CD4-positive, alpha-beta T cell treated with Interleukin-12 subunit alpha and Interleukin-12 subunit beta, for 1 hour (primary cell): Measurements from ENCODE around the gene PTPN2.

Experiments
- DNase-seq: peaks from one replicate; pipeline ENCODE4 v3.0.0-alpha.2; 2020

Gene PTPN2

DNA sequence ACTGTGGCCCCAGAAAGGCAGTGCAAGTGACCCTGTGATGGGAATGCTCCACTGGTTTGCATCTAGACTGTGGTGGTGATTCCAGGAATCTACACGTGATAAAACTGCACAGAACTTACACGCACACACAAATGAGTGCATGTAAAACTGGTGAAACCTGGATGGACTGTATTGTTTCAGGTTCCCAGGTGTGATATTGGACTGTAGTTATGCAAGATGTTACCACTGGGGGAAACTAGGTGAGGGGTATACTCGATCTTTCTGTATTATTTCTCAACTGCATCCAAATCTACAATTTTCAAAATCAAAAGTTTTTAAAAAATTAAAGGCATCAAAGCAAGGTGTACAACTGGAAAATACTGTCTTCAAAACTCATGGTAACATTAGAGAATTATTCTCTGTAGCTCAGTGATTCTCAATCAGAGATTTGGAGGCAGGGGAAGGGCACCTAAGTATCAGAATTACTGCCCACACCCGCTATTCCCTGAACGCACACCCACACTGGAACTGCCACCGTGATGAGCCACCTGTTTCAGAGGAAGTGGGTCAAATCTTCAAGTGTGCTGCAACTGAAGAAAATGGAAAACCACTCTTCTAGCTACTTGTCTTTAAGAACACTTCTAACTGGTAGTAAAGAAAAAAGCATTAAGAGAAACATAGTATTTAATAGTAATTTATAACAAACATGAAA is 26.7 kb downstream of the PTPN2 start:
- no peak for DNase-seq

- no peak for DNase-seq
These were observed 28.1 kb downstream of the PTPN2 start for GRCh38 chr18:12855916-12856315.

DNA sequence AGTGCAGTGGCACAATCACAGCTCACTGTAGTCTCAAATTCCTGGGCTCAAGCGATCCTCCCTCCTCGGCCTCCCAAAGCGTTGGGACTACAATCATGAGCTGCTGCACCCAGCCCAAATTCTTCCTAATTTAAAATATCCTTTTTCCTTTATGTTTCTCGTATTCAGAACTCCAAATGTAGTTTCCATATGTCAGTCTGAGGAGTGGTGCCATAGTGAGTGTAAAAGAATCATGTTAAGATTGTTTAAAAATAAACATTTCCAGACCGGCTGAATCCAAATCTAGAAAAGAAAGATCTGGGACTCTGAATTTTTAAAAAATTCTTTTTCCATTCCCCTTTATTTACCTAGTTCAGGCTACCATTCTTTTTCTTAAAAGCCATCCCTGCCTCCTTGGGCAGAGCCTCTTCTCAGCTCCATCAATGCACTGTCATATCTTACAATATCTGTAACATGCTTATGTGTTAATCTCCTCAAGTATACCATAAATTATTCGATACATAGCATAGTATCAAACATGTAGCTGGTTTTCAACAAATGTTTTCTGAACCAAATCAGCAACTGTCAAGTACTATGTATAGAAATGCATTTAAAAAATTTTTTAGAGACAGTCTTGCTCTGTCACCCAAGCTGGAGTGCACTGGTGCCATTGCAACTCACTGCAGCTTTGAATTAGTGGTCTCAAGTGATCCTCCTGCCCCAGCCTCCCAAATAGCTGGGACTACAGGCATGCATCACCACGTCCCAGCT is 31.3 kb downstream of the PTPN2 start:
- DNase-seq, result no peak

DNA sequence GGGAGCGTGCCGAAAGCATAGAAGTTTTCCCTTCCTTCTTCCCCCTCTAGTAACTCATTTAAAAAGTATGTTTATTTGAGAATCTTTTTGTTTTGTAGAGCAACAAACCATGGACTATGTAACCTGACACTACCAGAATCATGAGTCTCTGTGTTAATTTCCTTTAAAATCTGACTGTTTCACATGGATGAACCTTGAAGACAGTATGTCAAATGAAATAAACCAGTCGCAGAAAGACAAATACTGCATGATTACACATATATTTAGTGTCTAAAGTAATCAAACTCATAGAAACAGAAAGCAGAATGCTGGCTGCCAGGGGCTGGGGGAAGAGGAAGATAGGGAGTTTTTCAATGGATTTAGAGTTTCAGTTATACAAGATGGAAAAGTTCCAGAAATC is 32.3 kb downstream of the PTPN2 start:
- DNase-seq, result no peak

GRCh38 chr18:12849548-12849947 is 34.5 kb downstream of the PTPN2 start:
- DNase-seq, result no peak

GRCh38 chr18:12848405-12848804 is 35.6 kb downstream of the PTPN2 start:
- DNase-seq, result no peak

- no peak for DNase-seq
These were observed 39.6 kb downstream of the PTPN2 start for GRCh38 chr18:12844391-12844790.

GRCh38 chr18:12843420-12844350 is 40.4 kb downstream of the PTPN2 start:
- no peak for DNase-seq

DNA sequence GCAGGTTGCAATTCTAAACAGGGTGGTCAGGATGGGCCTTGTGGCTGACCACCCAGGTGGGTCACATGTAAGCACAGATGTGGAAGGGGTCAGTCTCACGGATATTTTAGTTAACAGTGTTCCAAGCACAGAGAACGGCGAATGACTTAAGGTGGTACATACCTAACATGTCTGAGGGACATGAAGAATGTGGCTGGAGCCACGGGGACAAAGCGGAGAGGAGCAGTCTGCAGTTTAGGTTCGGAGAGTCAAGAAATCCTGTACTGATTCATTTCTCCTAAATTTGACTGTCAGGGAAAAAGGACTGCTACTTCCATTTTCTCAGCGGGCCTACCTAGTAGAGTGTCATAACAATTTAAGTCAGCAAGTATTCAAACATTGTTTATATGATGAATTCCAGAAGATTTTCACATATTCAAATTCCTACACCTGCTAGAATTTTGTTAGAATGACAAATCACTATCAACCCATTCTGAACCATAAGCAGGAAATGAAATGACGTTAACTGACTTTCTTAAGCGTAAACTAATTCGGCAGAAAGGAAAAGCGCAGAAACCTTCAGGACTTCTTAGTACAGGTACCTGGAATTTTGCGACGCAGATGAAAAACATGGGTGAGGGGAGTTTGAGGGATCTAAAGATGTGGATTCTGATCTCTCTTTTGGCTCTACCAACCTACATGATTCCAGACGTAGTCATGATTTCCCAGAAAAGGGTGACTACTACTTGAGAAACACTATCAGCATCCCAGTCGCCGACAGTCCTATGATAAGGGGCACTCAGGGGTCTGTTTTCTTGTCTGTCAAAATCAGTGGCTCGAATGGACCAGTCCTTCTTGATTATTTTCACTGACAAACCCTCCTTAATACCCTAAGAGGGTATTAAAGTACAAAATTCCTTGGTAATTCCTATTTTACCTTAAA is 41.3 kb downstream of the PTPN2 start:
- DNase-seq, result no peak

DNA sequence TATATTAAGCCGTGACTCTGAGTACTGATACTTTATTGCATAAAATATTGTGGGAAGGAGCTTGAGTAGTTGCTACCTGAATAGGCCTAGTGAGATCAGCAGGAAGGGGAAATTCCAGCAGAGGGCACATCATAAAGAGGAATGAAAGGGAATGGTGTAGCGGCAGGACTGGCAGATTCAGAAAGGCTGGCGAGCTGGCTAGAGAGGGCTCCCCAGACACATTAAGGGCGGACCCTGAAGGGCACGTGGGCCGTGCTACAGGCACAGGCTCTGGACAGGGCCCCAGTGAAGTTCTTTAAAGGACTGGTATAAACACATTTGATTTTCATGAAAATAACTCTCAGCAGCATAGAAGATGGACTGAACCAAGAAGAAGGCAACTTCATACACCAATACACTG is 43.0 kb downstream of the PTPN2 start:
- DNase-seq, result no peak

- DNase-seq, result peak; percentile 29
These were observed 43.7 kb downstream of the PTPN2 start for GRCh38 chr18:12840382-12840781.

GRCh38 chr18:12839526-12840196 is 44.4 kb downstream of the PTPN2 start:
- DNase-seq, result peak; percentile 66

GRCh38 chr18:12839057-12839525 is 44.9 kb downstream of the PTPN2 start:
- DNase-seq, result peak; percentile 49

GRCh38 chr18:12838178-12838634 is 45.8 kb downstream of the PTPN2 start:
- DNase-seq, result peak; percentile 26

DNA sequence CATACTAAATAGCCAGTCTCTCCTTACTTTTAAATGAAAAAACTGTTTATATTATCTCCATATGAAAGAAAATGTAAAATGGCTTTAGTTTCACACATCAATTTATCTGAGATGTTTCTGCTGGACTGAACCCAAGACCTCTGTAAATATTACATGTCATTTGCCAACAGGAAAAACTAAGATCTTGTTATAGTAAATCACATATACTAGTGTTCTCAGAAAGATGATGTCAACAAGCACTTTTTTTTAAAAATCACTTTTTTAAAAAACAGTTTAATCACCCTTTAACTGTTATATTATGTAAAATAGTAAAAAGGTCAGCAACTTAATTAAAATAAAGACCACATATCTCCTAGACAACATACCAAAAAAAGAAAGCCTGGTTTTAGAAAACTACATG is 46.3 kb downstream of the PTPN2 start:
- no peak for DNase-seq

DNA sequence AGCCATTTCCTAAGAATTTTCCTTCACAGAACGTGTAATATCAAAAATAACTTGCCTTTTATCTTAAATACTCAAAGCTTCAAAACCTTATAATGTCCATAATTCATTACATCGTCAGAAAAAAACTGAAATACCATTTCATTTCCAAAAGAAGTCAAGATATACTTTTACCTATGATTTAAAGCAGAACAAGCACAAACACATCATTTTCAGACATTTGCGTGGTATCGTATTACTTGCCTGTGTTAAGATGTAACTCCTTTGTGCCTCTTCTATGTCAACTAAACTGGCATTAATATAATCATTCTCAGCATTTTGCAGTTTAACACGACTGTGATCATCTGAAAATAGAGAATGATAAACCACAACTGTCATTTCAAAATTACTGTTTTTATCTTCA is 47.5 kb downstream of the PTPN2 start:
- DNase-seq, result no peak

- no peak for DNase-seq
These were observed 55.7 kb downstream of the PTPN2 start for GRCh38 chr18:12828116-12829051.

DNA sequence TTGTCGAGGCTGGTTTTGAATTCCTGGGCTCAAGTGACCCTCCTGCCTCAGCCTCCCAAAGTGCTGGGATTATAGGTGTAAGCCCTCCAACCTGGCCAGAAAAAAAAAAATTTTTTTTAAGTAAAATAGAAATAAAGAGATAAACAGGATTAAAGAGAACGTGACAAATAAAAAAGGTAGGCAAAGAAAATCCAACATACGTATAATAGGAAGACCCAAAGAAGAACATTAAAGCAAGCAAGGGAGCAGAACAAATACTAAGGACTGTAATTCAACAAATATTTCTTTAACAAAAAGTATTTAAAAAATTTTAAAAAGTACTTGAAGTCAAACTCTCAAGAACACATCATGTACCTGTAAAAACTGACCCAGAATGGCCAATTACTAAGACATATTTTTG is 56.4 kb downstream of the PTPN2 start:
- no peak for DNase-seq

DNA sequence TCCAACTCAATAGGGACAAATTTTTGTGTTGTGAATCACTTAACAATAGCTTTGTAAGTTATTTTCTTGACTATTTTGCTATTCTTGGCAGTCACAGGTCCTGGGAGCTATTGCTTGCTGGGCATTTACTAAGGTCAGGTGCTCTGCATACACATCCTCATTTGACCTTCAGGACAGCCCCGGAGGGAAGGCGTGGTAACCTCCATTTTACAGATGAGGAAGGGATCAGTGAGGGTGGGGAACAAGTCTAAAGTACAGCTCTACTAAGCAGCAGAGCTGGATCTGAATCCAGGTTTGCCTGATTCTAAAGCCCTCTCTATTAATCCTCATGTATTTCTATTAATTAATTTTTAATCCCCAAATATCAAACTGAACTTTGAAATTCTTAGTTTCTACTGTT is 58.8 kb downstream of the PTPN2 start:
- no peak for DNase-seq

DNA sequence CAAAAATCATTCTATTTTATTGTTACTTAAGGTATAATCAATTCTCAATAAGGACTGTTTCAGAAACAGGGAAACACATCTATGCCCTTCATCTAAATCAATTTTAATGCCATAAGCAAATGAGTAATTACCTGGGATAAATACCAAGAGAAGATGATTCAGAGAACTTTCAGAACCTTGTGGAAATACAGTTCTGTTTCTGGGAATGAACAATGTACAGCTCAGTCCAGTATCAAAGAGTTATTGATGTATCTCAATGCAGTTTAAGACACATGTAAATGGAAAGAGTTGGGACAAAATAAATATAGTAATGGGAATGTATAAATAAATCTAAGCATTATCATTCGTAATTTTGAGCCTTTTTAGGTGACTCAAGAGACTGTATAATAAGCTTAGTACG is 60.1 kb downstream of the PTPN2 start:
- DNase-seq, result no peak
